WTC11 (cell line): Measurements from ENCODE around the gene OR5K4. TPM values are rescaled to one million over a fixed set of nuclear protein-coding genes. Genes with fewer than 3 reads are reported as not detected.

ENCODE experiments used
- ATAC-seq: fragments of 200-7000 bp; cut with Tn5 transposase; 2 replicates; pipeline ENCODE4 v1.10.0; 2021; ENCODE audit warnings: mild to moderate bottlenecking, moderate library complexity
- CTCF ChIA-PET: fragments of 300-600 bp; sonication (Branson Sonifier 250); formaldehyde crosslinking; loops from one replicate; lab custom pipeline; 2021; ENCODE audit warnings: antibody characterized with exemption; lab: Charles Lee
- POLR2A ChIA-PET: fragments of 350-600 bp; sonication (Branson Sonifier 250); formaldehyde crosslinking; loops from one replicate; lab custom pipeline; 2021; ENCODE audit warnings: antibody characterized with exemption; lab: Charles Lee
- DNase-seq: peaks from one replicate; pipeline ENCODE4 v3.0.0; 2021; ENCODE audit warnings: low spot score
- H3K27ac Mint-ChIP-seq: 2 replicates; pipeline ENCODE4 v1.8.0; 2021; ENCODE audit warnings: mixed read lengths
- H3K27me3 Mint-ChIP-seq: 2 replicates; pipeline ENCODE4 v1.8.0; 2021; ENCODE audit warnings: low read depth, mild to moderate bottlenecking, moderate library complexity, mixed read lengths
- H3K36me3 Mint-ChIP-seq: 2 replicates; pipeline ENCODE4 v1.8.0; 2021; ENCODE audit warnings: mixed read lengths
- H3K4me1 Mint-ChIP-seq: 2 replicates; pipeline ENCODE4 v1.8.0; 2022; ENCODE audit warnings: mixed read lengths
- H3K4me3 Mint-ChIP-seq: 2 replicates; pipeline ENCODE4 v1.8.0; 2021; ENCODE audit warnings: mild to moderate bottlenecking, moderate library complexity, mixed read lengths
- H3K9me3 Mint-ChIP-seq: 2 replicates; pipeline ENCODE4 v1.8.0; 2021; ENCODE audit warnings: mixed read lengths
- ATF6 ChIP-seq: sonication (generic); formaldehyde crosslinking; IDR thresholded peaks from 2 replicates; pipeline ENCODE4 v1.8.1; 2023; ENCODE audit warnings: mild to moderate bottlenecking, missing genetic modification reagents
- FOXK1 ChIP-seq: sonication (generic); formaldehyde crosslinking; IDR thresholded peaks from 2 replicates; pipeline ENCODE4 v1.8.0; 2022; ENCODE audit warnings: mild to moderate bottlenecking, moderate library complexity, missing genetic modification reagents
- IRF1 ChIP-seq: sonication (generic); formaldehyde crosslinking; IDR thresholded peaks from 2 replicates; pipeline ENCODE4 v1.8.0; 2023; ENCODE audit warnings: missing genetic modification reagents
- JAZF1 ChIP-seq: fragments of 250-450 bp; sonication (Bioruptor Pico); IDR thresholded peaks from 2 replicates; pipeline ENCODE4 v1.9.0; 2021; ENCODE audit warnings: moderate library complexity, mild to moderate bottlenecking, inconsistent platforms
- MAX ChIP-seq: sonication (generic); formaldehyde crosslinking; IDR thresholded peaks from 2 replicates; pipeline ENCODE4 v1.8.0; 2022; ENCODE audit warnings: mild to moderate bottlenecking, missing genetic modification reagents
- MLX ChIP-seq: sonication (generic); formaldehyde crosslinking; IDR thresholded peaks from 2 replicates; pipeline ENCODE4 v1.8.1; 2023; ENCODE audit warnings: mild to moderate bottlenecking, missing genetic modification reagents, moderate library complexity
- NFATC4 ChIP-seq: fragments of 250-450 bp; sonication (Bioruptor Pico); IDR thresholded peaks from 2 replicates; pipeline ENCODE4 v1.9.0; 2021; ENCODE audit warnings: mild to moderate bottlenecking
- NR1H2 ChIP-seq: sonication (generic); formaldehyde crosslinking; IDR thresholded peaks from 2 replicates; pipeline ENCODE4 v1.9.0; 2021; ENCODE audit warnings: mild to moderate bottlenecking, moderate library complexity, missing genetic modification reagents
- PRRX2 ChIP-seq: fragments of 250-450 bp; sonication (Bioruptor Pico); IDR thresholded peaks from 2 replicates; pipeline ENCODE4 v1.8.0; 2021; ENCODE audit warnings: mild to moderate bottlenecking
- RORB ChIP-seq: fragments of 250-450 bp; sonication (Bioruptor Pico); IDR thresholded peaks from 2 replicates; pipeline ENCODE4 v1.9.0; 2021; ENCODE audit warnings: mild to moderate bottlenecking
- SMAD4 ChIP-seq: sonication (generic); formaldehyde crosslinking; IDR thresholded peaks from 2 replicates; pipeline ENCODE4 v1.8.0; 2022; ENCODE audit warnings: mild to moderate bottlenecking, missing genetic modification reagents
- STAT6 ChIP-seq: sonication (generic); formaldehyde crosslinking; conservative IDR thresholded peaks from 2 replicates; pipeline ENCODE4 v1.8.1; 2023; ENCODE audit warnings: mild to moderate bottlenecking, low read depth, missing genetic modification reagents, moderate library complexity
- TCF7 ChIP-seq: sonication (generic); formaldehyde crosslinking; IDR thresholded peaks from 2 replicates; pipeline ENCODE4 v1.8.0; 2022; ENCODE audit warnings: mild to moderate bottlenecking, low read depth, missing genetic modification reagents, moderate library complexity
- USF1 ChIP-seq: sonication (generic); formaldehyde crosslinking; IDR thresholded peaks from 2 replicates; pipeline ENCODE4 v1.8.0; 2022; ENCODE audit warnings: mild to moderate bottlenecking, missing genetic modification reagents
- USF2 ChIP-seq: sonication (generic); formaldehyde crosslinking; IDR thresholded peaks from 2 replicates; pipeline ENCODE4 v1.8.1; 2023; ENCODE audit warnings: mild to moderate bottlenecking, missing genetic modification reagents, moderate library complexity
- ZNF232 ChIP-seq: sonication (generic); formaldehyde crosslinking; IDR thresholded peaks from 2 replicates; pipeline ENCODE4 v1.8.0; 2022; ENCODE audit warnings: mild to moderate bottlenecking, missing genetic modification reagents
- total RNA-seq: library from RNA; stranded (reverse); gene quantifications from 3 replicates; pipeline ENCODE4 v1.2.3, GENCODE V29; 2021

OR5K4 gene
- total RNA-seq, 1 experiment from 2014 or later = not detected

GRCh38 chr3:98325055-98325454 lies 28.6 kb upstream of the OR5K4 start:
- H3K4me3 Mint-ChIP-seq = peak overlapping the region; percentile 54

More at GRCh38 chr3:98325055-98325454, 28.6 kb upstream of the OR5K4 start:
- Mint-ChIP-seq H3K9me3 (peaks cover 7% of the 10 kb centered on the region), H3K27ac (peak overlapping the region; percentile 96), H3K27me3 (no peaks in the 10 kb centered on the region), H3K4me1 (peaks cover 71% of the 10 kb centered on the region), H3K36me3 (peaks cover 21% of the 10 kb centered on the region)
- ChIA-PET CTCF (interaction anchor here (0.7 to 1.0 kb wide), 2 partner anchors 19 to 65 kb away, joined by 3 read pairs; no protein-coding TSS in a partner anchor), POLR2A (no interaction called here)
- DNase-seq = peak; percentile 51
- ATAC-seq = peak; percentile 83
- TF ChIP-seq USF1 (CRISPR knock-in tag) = 0 out of 2 replicates have a peak, but pooled peaks have one; percentile 42
- no peak for TF ChIP-seq ATF6 (CRISPR knock-in tag)
- TF ChIP-seq IRF1 (CRISPR knock-in tag) = no peak
- no peak for TF ChIP-seq NFATC4 (CRISPR knock-in tag)
- no peak for TF ChIP-seq USF2 (CRISPR knock-in tag)
- no peak for TF ChIP-seq STAT6 (CRISPR knock-in tag)
- no peak for TF ChIP-seq MLX (CRISPR knock-in tag)
- no peak for TF ChIP-seq TCF7 (CRISPR knock-in tag)
- no peak for TF ChIP-seq ZNF232
- TF ChIP-seq RORB (CRISPR knock-in tag) = no peak
- TF ChIP-seq NR1H2 (CRISPR knock-in tag) = no peak
- TF ChIP-seq JAZF1 (CRISPR knock-in tag) = no peak
- no peak for TF ChIP-seq FOXK1
- no peak for TF ChIP-seq SMAD4
- TF ChIP-seq MAX = peak; percentile 67; the same call in 1 of the 2 replicates
- no peak for TF ChIP-seq PRRX2 (CRISPR knock-in tag)
